BJ (cell line): Measurements from ENCODE around the gene DNAH1. TPM values are rescaled to one million over a fixed set of nuclear protein-coding genes. Genes with fewer than 3 reads are reported as not detected.

Experiments
- CTCF ChIA-PET: fragments of 350-600 bp; formaldehyde crosslinking; extraction: SDS; loops from one replicate; lab custom pipeline; 2021; ENCODE audit warnings: antibody characterized with exemption, inconsistent platforms; lab: Yijun Ruan, JAX
- POLR2A ChIA-PET: fragments of 300-600 bp; sonication (Branson Sonifier 250); formaldehyde crosslinking; extraction: SDS; loops from one replicate; lab custom pipeline; 2021; ENCODE audit warnings: antibody characterized with exemption; lab: Charles Lee
- DNase-seq: peaks from one replicate; pipeline ENCODE4 v3.0.0-alpha.2; 2011; ENCODE audit warnings: low read depth
- H3K27me3 ChIP-seq: 2 replicates; pipeline ENCODE4 v1.6.0; 2011; ENCODE audit warnings: low read length; ENCODE audit not compliant: control insufficient read depth, insufficient read depth
- H3K36me3 ChIP-seq: 2 replicates; pipeline ENCODE4 v1.5.1; 2011; ENCODE audit warnings: low read length; ENCODE audit not compliant: control insufficient read depth, insufficient read depth
- H3K4me3 ChIP-seq: 2 replicates; pipeline ENCODE4 v1.5.1; 2011; ENCODE audit warnings: low read depth, mild to moderate bottlenecking, control low read depth, low read length
- CTCF ChIP-seq: IDR thresholded peaks from 2 replicates; pipeline ENCODE4 v1.5.1; 2011; ENCODE audit warnings: low read depth, mild to moderate bottlenecking, control low read depth, inconsistent platforms, low read length, moderate library complexity; ENCODE audit not compliant: insufficient read depth
- polyA plus RNA-seq: library from polyadenylated mRNA; depleted of rRNA; stranded (reverse); fragments of >200 nt; gene quantifications from 2 replicates; pipeline ENCODE4 v1.2.3, GENCODE V29; 2011

The DNAH1 gene
- polyA plus RNA-seq, 1 experiment: 4.8 TPM

- CTCF ChIA-PET: no interaction called here
- POLR2A ChIA-PET: no interaction called here
- no peaks in the 10 kb centered on the region for H3K27me3 ChIP-seq
- H3K4me3 ChIP-seq: no peak overlapping the region
- H3K36me3 ChIP-seq: peaks cover 7% of the 10 kb centered on the region
- no peak for TF ChIP-seq CTCF
- DNase-seq: no peak
These were observed 80.9 kb downstream of the DNAH1 start for GRCh38 chr3:52396907-52397591.

GRCh38 chr3:52397676-52398399, 81.7 kb downstream of the DNAH1 start:
- TF ChIP-seq CTCF: no peak
- no peaks in the 10 kb centered on the region for H3K27me3 ChIP-seq
- CTCF ChIA-PET: interaction anchor here (1.7 kb wide), 1 partner anchor 13 kb away, joined by 6 read pairs; no protein-coding TSS in a partner anchor
- no peak overlapping the region for H3K4me3 ChIP-seq
- peaks cover 14% of the 10 kb centered on the region for H3K36me3 ChIP-seq
- POLR2A ChIA-PET: interaction anchor here (0.6 kb wide), 1 partner anchor 63 kb away, joined by 3 read pairs; no protein-coding TSS in a partner anchor
- DNase-seq: no peak

- no peak for TF ChIP-seq CTCF
- ChIA-PET POLR2A (interaction anchor here (0.6 kb wide), 1 partner anchor 64 kb away, joined by 3 read pairs; no protein-coding TSS in a partner anchor), CTCF (interaction anchor here (1.7 kb wide), 1 partner anchor 13 kb away, joined by 6 read pairs; no protein-coding TSS in a partner anchor)
- Histone ChIP-seq H3K4me3 (no peak overlapping the region), H3K36me3 (peaks cover 22% of the 10 kb centered on the region), H3K27me3 (no peaks in the 10 kb centered on the region)
- no peak for DNase-seq
These were observed 82.6 kb downstream of the DNAH1 start for GRCh38 chr3:52398670-52399081.

- no peak for TF ChIP-seq CTCF
- H3K27me3 ChIP-seq: no peaks in the 10 kb centered on the region
- ChIA-PET POLR2A (no interaction called here), CTCF (interaction anchor here (1.7 kb wide), 1 partner anchor 14 kb away, joined by 6 read pairs; no protein-coding TSS in a partner anchor)
- no peak overlapping the region for H3K4me3 ChIP-seq
- no peak for DNase-seq
- H3K36me3 ChIP-seq: peaks cover 26% of the 10 kb centered on the region
These were observed 83.0 kb downstream of the DNAH1 start for GRCh38 chr3:52399131-52399530.

- H3K27me3 ChIP-seq: no peaks in the 10 kb centered on the region
- ChIA-PET CTCF (no interaction called here), POLR2A (no interaction called here)
- peaks cover 31% of the 10 kb centered on the region for H3K36me3 ChIP-seq
- DNase-seq: no peak
- no peak for TF ChIP-seq CTCF
- H3K4me3 ChIP-seq: no peak overlapping the region
These were observed 83.5 kb downstream of the DNAH1 start for GRCh38 chr3:52399593-52399992.
